ENCODE measurements around the gene EPHA6.

EPHA6 gene

GRCh38 chr3:97662264-97662663, 847.9 kb downstream of the EPHA6 start:
- DNase-seq, result no peak

GRCh38 chr3:97662762-97663161, 848.4 kb downstream of the EPHA6 start:
- DNase-seq, result no peak

DNA sequence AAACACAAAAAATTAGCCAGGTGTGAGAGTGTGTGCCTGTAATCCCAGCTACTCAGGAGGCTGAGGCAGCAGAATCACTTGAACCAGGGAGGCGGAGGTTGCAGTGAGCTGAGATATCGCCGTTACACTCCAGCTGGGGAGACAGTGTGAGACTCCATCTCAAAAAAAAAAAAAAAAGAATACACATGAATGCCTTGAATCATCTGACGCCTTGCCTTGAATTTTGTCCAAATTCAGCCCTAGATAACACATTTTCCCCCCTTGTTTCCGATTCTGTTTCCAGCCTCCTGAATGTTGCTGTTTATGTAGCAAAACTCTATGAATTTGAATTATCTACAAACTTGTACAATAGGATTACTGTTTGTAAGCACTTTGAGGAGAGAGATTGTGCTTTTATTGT, 851.5 kb downstream of the EPHA6 start:
- DNase-seq, result no peak

- DNase-seq, result no peak
These were observed 856.6 kb downstream of the EPHA6 start for GRCh38 chr3:97670952-97671351.

- no peak for DNase-seq
These were observed 859.1 kb downstream of the EPHA6 start for GRCh38 chr3:97673357-97673997.

GRCh38 chr3:97674461-97674860, 860.1 kb downstream of the EPHA6 start:
- no peak for DNase-seq

GRCh38 chr3:97680210-97680609, 865.8 kb downstream of the EPHA6 start:
- no peak for DNase-seq

- DNase-seq, result no peak
These were observed 866.3 kb downstream of the EPHA6 start for GRCh38 chr3:97680696-97681095.

GRCh38 chr3:97684490-97684889, 870.1 kb downstream of the EPHA6 start:
- no peak for DNase-seq

DNA sequence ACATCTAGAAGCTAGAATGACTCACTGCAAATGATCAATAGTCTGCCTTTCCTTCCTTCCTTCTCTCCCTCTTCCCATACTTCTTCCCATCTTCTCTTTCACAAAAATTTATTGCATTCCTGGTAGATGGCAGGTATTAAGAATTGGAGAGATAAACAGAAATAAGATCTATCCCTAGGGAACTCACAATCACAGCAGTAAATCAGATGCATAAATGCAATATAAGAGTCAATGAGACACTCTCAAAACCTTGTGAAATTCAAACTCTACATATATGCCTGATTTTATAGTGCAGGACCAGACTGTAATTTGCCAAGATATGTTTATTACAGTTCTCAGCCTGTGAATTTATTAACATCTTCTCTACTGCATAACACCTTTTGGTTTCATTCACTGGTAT, 871.9 kb downstream of the EPHA6 start:
- DNase-seq, result no peak

DNA sequence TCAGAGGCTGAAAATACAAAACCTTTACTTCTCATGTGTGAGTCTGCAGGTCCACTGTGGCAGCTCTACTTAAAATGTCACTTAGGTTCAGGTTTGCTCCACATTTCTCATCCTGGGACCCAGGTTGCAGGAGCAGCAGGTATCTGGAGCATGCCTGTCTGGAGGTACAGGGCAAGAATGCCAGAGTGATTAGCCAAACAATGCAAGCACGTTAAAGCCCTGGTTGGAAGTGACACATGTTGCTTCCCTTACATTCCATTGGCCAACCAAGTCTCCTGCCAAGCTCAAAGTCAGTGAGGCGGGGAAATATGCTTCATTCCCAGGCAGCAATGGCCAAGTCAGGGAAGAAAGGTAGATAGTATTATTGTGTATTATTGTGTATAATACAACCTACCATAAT, 873.3 kb downstream of the EPHA6 start:
- no peak for DNase-seq

GRCh38 chr3:97689111-97689510, 874.7 kb downstream of the EPHA6 start:
- DNase-seq, result no peak

GRCh38 chr3:97689962-97690361, 875.6 kb downstream of the EPHA6 start:
- DNase-seq, result no peak

DNA sequence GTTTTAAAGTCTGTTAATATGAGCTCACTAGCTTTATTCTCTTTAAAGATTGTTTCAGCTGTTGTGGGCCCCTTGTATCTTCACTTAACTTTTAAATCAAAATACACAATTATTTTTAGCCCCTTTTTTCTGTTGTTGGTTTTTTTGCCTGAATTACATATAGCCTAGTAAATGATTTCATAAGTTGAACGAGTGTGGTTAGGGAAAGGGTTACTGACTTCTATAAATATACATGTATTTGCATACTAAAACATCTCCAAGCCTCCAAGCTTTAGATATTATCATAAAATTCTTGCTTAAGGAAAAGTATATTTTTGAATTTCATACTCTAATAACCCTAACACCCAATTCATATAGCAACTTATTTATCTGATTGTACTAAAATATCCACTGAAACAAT, 877.0 kb downstream of the EPHA6 start:
- DNase-seq, result no peak

DNA sequence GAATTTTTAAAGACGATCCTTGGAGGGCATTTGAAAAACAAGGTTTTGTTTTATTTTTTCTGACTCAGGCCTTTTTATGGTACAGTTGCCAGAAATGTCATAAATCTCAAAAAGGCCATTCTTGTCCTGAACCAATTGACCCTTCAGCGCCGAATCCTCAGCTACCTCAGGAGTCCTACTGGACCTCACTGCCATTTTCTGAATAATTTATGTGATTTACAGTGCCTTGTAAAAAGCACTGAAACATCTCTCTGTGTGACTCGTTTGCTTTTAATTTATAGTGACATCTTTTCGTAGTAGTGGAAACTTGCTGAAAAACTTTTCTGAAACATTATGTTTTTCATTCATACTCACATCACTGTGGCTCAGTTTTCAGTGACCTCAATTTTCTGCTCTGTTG, 878.0 kb downstream of the EPHA6 start:
- no peak for DNase-seq

- no peak for DNase-seq
These were observed 878.4 kb downstream of the EPHA6 start for GRCh38 chr3:97692831-97693230.

GRCh38 chr3:97694876-97695275, 880.5 kb downstream of the EPHA6 start:
- no peak for DNase-seq

GRCh38 chr3:97698691-97699090, 884.3 kb downstream of the EPHA6 start:
- DNase-seq, result no peak

- no peak for DNase-seq
These were observed 885.5 kb downstream of the EPHA6 start for GRCh38 chr3:97699889-97700288.

- no peak for DNase-seq
These were observed 891.4 kb downstream of the EPHA6 start for GRCh38 chr3:97705764-97706163.

- no peak for DNase-seq
These were observed 891.8 kb downstream of the EPHA6 start for GRCh38 chr3:97706226-97706625.

DNA sequence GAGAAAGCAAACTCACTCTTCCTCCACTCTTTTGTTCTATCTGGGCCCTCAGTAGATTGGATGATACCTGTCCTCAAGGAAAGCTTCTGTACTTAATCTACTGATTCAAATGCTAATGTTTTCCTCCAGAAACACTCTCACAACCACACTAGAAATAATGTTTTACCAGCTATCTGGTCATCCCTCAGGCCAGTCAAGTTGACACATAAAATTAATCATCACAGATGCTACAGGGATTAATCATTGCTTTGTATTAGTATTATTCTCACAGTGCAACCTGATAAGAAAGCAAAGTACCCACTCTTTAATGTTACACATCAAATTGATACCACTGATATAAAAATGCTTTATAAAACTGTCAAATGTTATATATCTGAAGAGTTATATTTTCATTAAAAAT, 897.3 kb downstream of the EPHA6 start:
- no peak for DNase-seq

DNA sequence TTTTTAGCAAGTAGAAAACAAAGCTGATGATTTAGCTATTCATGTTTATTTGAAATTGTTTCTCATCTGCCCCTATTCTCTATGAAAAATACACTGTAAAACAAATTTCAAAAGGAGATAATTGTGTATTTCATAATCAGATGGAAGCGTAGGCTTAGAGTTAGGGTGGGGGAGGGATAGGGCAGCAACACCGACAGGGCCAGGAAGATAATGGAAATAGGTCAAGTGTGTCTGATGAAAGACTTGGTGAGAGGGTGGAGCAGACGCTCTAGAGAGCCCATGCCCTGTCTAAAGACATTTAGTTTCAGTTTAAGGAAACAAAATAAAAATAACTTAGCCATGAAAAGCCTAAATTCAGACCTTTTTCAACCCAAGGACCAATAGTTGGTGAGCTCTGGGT, 898.5 kb downstream of the EPHA6 start:
- no peak for DNase-seq

DNA sequence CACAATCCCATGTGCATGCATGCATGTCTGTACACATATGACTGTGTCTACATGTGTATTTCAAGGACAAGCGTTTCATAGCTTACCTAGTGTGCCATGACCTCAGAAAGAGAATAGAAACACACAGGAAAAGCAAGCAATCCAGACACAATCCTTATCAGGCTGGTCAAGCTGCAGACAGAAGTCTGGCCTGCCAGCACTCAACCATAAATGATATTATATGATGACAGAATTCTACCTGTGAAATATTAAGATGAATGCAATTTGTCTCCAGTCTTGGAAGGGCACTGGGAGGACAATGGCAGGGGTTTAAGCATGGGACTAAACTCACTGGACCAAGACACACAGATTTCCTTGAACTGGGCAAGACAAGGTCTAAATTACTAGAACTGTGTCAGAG, 899.2 kb downstream of the EPHA6 start:
- DNase-seq, result no peak

DNA sequence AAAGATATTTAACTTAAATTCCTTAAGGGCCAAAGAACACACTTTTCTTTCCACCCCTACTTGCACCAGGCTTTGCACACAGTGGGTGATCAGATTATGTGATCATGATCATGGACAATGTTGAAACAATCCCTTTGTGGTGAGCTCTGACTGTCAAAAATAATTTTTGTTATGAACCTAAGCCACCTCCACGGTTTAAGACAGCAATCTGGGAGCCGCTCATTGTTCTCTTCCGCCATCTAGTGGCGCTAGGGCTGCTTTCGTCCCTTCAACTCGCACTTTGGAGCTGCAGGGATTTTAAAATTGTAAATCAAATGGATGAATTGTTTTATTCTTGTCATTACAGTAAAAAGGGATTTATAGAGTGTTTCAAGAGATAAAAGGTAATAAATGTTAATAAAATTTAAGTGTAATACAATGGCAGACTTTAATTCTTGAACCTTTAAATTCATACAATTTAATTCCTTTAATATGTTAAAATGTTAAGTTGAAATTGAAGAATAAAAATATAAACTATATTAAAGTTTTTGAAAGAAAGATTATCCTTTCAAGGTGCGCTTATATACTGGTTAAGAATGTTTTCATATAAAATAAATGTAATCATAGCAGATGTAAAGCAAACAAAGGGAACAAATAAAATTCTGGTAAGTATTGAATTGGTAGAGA, 904.9 kb downstream of the EPHA6 start:
- DNase-seq, result peak; percentile 33
